Mucosa of rectum (tissue), 2 donors: ENCODE results near the gene TMEM30B.
"Not testable (repeated sequence)": the region's sequence is repeated elsewhere in the genome, so short reads cannot be mapped to it uniquely, and the experiment has no call there.

Experiments
- H3K27ac ChIP-seq, 2 donors: one replicate each; pipeline ENCODE4 v1.7.0; 2013; ENCODE audit warnings: inconsistent platforms in 2 of 2, low read depth in 2 of 2, low read length in 2 of 2
- H3K27me3 ChIP-seq, 2 donors: one replicate each; pipeline ENCODE4 v1.7.0; 2013; ENCODE audit warnings: low read length in 2 of 2; ENCODE audit not compliant: control insufficient read depth in 2 of 2, insufficient read depth in 2 of 2
- H3K36me3 ChIP-seq, 2 donors: one replicate each; pipeline ENCODE4 v1.7.0; 2013; ENCODE audit warnings: low read length in 2 of 2; ENCODE audit not compliant: control insufficient read depth in 2 of 2, insufficient read depth in 2 of 2
- H3K4me1 ChIP-seq, 2 donors: one replicate each; pipeline ENCODE4 v1.7.0; 2013; ENCODE audit warnings: low read length in 2 of 2, mild to moderate bottlenecking in 1 of 2; ENCODE audit not compliant: control insufficient read depth in 2 of 2, insufficient read depth in 2 of 2
- H3K4me3 ChIP-seq, 2 donors: one replicate each; pipeline ENCODE4 v1.7.0; 2013; ENCODE audit warnings: low read length in 2 of 2
- H3K9ac ChIP-seq, 2 donors: one replicate each; pipeline ENCODE4 v1.7.0; 2013; ENCODE audit warnings: low read length in 2 of 2, low read depth in 1 of 2, mild to moderate bottlenecking in 1 of 2
- H3K9me3 ChIP-seq, 2 donors: one replicate each; pipeline ENCODE4 v1.7.0; 2013; ENCODE audit warnings: low read length in 2 of 2; ENCODE audit not compliant: control insufficient read depth in 2 of 2
- donor health status: healthy.
- donor health status: Normal muscosa, but diverticular disease.

Gene TMEM30B

DNA sequence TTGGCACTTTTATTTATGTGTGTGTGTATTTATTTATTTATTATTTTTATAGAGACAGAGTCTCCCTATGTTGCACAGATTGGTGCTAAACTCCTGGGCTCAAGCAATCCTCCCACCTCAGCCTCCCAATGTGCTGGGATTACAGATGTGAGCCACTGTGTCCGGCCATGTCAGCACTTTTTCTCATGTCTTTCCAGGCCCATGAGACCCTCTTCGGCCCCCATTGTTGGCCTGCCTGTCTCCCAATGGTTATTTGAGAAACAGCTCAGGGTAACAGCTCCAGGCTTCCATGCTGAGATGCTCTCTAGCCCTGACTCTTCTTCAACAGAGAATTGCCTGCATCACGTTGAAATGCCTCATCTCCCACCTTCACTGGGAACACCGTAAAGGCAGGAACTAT lies 34.4 kb downstream of the TMEM30B start:
- no peaks in the 10 kb centered on the region for H3K9me3 ChIP-seq
- no peaks in the 10 kb centered on the region for H3K36me3 ChIP-seq
- peaks cover 0 to 2% of the 10 kb centered on the region in 2 donors for H3K27me3 ChIP-seq
- H3K4me1 ChIP-seq: no peaks in the 10 kb centered on the region
- no peak overlapping the region for H3K4me3 ChIP-seq
- no peak overlapping the region for H3K9ac ChIP-seq
- H3K27ac ChIP-seq: no peak overlapping the region

- Histone ChIP-seq H3K9ac (no peak overlapping the region), H3K27me3 (peaks cover 0 to 2% of the 10 kb centered on the region in 2 donors), H3K36me3 (no peaks in the 10 kb centered on the region), H3K4me1 (no peaks in the 10 kb centered on the region), H3K27ac (no peak overlapping the region), H3K9me3 (peaks cover 3 to 4% of the 10 kb centered on the region in 2 donors), H3K4me3 (no peak overlapping the region)
Measured at GRCh38 chr14:61244009-61244408, 37.1 kb downstream of the TMEM30B start.

- no peaks in the 10 kb centered on the region for H3K4me1 ChIP-seq
- no peaks in the 10 kb centered on the region for H3K27me3 ChIP-seq
- no peaks in the 10 kb centered on the region for H3K36me3 ChIP-seq
- H3K9ac ChIP-seq: no peak overlapping the region
- no peak overlapping the region for H3K27ac ChIP-seq
- H3K9me3 ChIP-seq: peaks cover 3 to 4% of the 10 kb centered on the region in 2 donors
- no peak overlapping the region for H3K4me3 ChIP-seq
Measured at GRCh38 chr14:61240206-61240605, 40.9 kb downstream of the TMEM30B start.

DNA sequence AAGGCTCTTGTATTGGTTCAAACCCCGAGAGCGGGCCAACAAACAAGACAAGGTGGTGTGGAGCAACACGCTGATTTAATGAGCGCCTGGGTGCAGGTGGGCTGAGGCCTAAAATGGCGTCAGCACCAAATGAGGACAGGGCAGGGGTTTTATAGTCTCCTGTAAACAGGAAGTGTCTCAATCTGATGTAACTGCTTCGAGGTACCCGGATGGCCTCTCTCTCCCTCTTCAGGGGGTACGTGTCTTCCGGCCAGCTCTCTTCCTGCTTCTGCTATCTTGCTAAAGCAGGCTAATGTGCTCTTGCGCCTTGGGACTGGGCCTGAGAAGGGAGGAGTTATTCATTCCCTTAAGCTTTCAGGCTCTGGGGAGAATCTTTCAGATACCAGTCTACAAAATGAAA lies 41.9 kb downstream of the TMEM30B start:
- H3K27ac ChIP-seq, H3K9ac ChIP-seq, H3K4me3 ChIP-seq, H3K27me3 ChIP-seq, H3K9me3 ChIP-seq, H3K36me3 ChIP-seq, H3K4me1 ChIP-seq: not testable (repeated sequence)

GRCh38 chr14:61238611-61239245 lies 42.4 kb downstream of the TMEM30B start:
- no peaks in the 10 kb centered on the region for H3K4me1 ChIP-seq
- no peak overlapping the region for H3K27ac ChIP-seq
- H3K36me3 ChIP-seq: no peaks in the 10 kb centered on the region
- no peak overlapping the region for H3K9ac ChIP-seq
- no peak overlapping the region for H3K4me3 ChIP-seq
- H3K9me3 ChIP-seq: peaks cover 3 to 4% of the 10 kb centered on the region in 2 donors
- no peaks in the 10 kb centered on the region for H3K27me3 ChIP-seq

GRCh38 chr14:61234215-61234916 lies 46.8 kb downstream of the TMEM30B start:
- no peak overlapping the region for H3K4me3 ChIP-seq
- no peak overlapping the region for H3K9ac ChIP-seq
- H3K9me3 ChIP-seq: no peaks in the 10 kb centered on the region
- no peaks in the 10 kb centered on the region for H3K36me3 ChIP-seq
- H3K27me3 ChIP-seq: no peaks in the 10 kb centered on the region
- H3K27ac ChIP-seq: no peak overlapping the region
- no peaks in the 10 kb centered on the region for H3K4me1 ChIP-seq

- Histone ChIP-seq H3K36me3 (no peaks in the 10 kb centered on the region), H3K4me3 (no peak overlapping the region), H3K9me3 (no peaks in the 10 kb centered on the region), H3K9ac (no peak overlapping the region), H3K4me1 (no peaks in the 10 kb centered on the region), H3K27me3 (no peaks in the 10 kb centered on the region), H3K27ac (no peak overlapping the region)
Measured at GRCh38 chr14:61233436-61233956, 47.6 kb downstream of the TMEM30B start.

DNA sequence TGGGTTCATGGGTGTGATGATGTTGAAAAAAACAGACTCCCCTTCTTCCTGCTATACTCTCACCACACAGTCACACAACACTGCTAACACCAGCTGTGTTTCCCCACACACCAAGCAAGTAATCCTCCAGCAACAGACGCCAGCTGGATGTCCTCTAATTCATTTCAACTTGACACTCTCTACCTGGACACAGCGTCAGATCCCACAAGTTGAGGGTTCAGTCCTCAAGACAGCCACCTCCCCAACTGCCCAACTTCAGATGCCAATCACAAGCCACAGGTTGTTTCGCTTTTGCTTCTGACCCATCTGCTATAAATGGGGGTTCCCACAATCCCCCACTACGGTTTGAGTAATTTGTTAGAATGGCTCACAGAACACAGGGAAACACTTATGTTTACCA lies 49.3 kb downstream of the TMEM30B start:
- Histone ChIP-seq H3K4me3 (no peak overlapping the region), H3K9me3 (no peaks in the 10 kb centered on the region), H3K36me3 (no peaks in the 10 kb centered on the region), H3K9ac (no peak overlapping the region), H3K27me3 (no peaks in the 10 kb centered on the region), H3K27ac (no peak overlapping the region), H3K4me1 (no peaks in the 10 kb centered on the region)

DNA sequence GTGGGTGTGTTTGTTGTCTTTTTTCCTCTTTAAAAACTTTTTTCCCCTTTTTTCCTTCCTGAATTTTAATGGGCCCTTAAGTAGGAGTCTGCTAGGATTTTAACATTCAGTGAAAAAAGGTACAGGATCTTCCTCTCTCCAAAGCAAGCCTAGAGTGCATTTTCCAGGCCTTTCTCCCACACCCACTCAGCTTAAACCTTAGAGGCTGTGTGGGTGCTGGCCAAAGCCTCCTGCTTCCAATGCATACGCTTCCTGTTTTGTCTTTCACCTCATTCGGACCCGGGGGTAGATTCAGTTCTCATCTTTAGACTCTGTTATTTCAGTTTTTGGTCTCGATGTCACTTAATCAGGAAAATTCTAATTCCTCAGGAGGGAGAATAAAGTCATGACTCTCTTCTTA lies 51.2 kb downstream of the TMEM30B start:
- Histone ChIP-seq H3K4me1 (no peaks in the 10 kb centered on the region), H3K9ac (no peak overlapping the region), H3K9me3 (no peaks in the 10 kb centered on the region), H3K36me3 (no peaks in the 10 kb centered on the region), H3K27me3 (no peaks in the 10 kb centered on the region), H3K27ac (no peak overlapping the region), H3K4me3 (no peak overlapping the region)

GRCh38 chr14:61229475-61229888 lies 51.7 kb downstream of the TMEM30B start:
- no peaks in the 10 kb centered on the region for H3K9me3 ChIP-seq
- no peaks in the 10 kb centered on the region for H3K27me3 ChIP-seq
- H3K4me1 ChIP-seq: no peaks in the 10 kb centered on the region
- H3K9ac ChIP-seq: no peak overlapping the region
- no peak overlapping the region for H3K4me3 ChIP-seq
- no peaks in the 10 kb centered on the region for H3K36me3 ChIP-seq
- H3K27ac ChIP-seq: no peak overlapping the region
